GM12872 (cell line): ENCODE data around the gene TMEM164.

Source experiments
- CTCF ChIP-seq: IDR thresholded peaks from 3 replicates; pipeline ENCODE4 v1.5.1; 2011; ENCODE audit warnings: low read depth, mild to moderate bottlenecking, low read length, moderate library complexity; ENCODE audit not compliant: insufficient read depth

Gene TMEM164

GRCh38 chrX:110034036-110034435 lies 31.1 kb downstream of the TMEM164 start:
- TF ChIP-seq CTCF = no peak

- no peak for TF ChIP-seq CTCF
Measured at GRCh38 chrX:110036162-110037033, 33.5 kb downstream of the TMEM164 start.

- TF ChIP-seq CTCF = no peak
Measured at GRCh38 chrX:110037178-110037577, 34.3 kb downstream of the TMEM164 start.

- TF ChIP-seq CTCF = no peak
Measured at GRCh38 chrX:110038900-110039299, 36.0 kb downstream of the TMEM164 start.

GRCh38 chrX:110041980-110042379 lies 39.1 kb downstream of the TMEM164 start:
- TF ChIP-seq CTCF = no peak

GRCh38 chrX:110042496-110042895 lies 39.6 kb downstream of the TMEM164 start:
- no peak for TF ChIP-seq CTCF

GRCh38 chrX:110043506-110043905 lies 40.6 kb downstream of the TMEM164 start:
- no peak for TF ChIP-seq CTCF
